GM18873 (cell line): ENCODE data around the gene KLHL13.

Source experiments
- ATAC-seq: cut with Tn5 transposase; IDR thresholded peaks from one replicate; pipeline ENCODE4 v1.9.1; 2021; ENCODE audit warnings: mild to moderate bottlenecking, moderate library complexity, moderate number of reproducible peaks; ENCODE audit not compliant: unreplicated experiment, low FRiP score

Gene KLHL13

GRCh38 chrX:117895418-117895817 is 221.2 kb downstream of the KLHL13 start:
- no peak for ATAC-seq

- no peak for ATAC-seq
These were observed 224.1 kb downstream of the KLHL13 start for GRCh38 chrX:117892469-117892868.

GRCh38 chrX:117871796-117872195 is 244.8 kb downstream of the KLHL13 start:
- ATAC-seq: no peak

- ATAC-seq: no peak
These were observed 256.1 kb downstream of the KLHL13 start for GRCh38 chrX:117860517-117860916.

- no peak for ATAC-seq
These were observed 261.8 kb downstream of the KLHL13 start for GRCh38 chrX:117854806-117855205.

- ATAC-seq: no peak
These were observed 265.6 kb downstream of the KLHL13 start for GRCh38 chrX:117851025-117851424.
